Lower lobe of right lung (tissue), 2 donors: Measurements from ENCODE around the gene NACA2. TPM values are rescaled to one million over a fixed set of nuclear protein-coding genes. Genes with fewer than 3 reads are reported as not detected.

Experiments used
- ATAC-seq, 2 donors: fragments of 200-7000 bp; cut with Tn5 transposase; one replicate each; pipeline ENCODE4 v1.9.1; 2020 to 2022; ENCODE audit warnings: mild to moderate bottlenecking in 2 of 2, moderate library complexity in 2 of 2
- DNase-seq: peaks from one replicate; pipeline ENCODE4 v3.0.0-alpha.2; 2020
- H3K27ac ChIP-seq: fragments of 200-600 bp; one replicate; pipeline ENCODE4 v1.8.0; 2022
- H3K27me3 ChIP-seq: fragments of 200-600 bp; one replicate; pipeline ENCODE4 v1.8.0; 2022; ENCODE audit warnings: low read depth
- H3K36me3 ChIP-seq: fragments of 200-600 bp; one replicate; pipeline ENCODE4 v1.8.0; 2022; ENCODE audit warnings: mild to moderate bottlenecking
- H3K4me1 ChIP-seq: fragments of 200-600 bp; one replicate; pipeline ENCODE4 v1.8.0; 2022
- H3K4me3 ChIP-seq: fragments of 200-600 bp; one replicate; pipeline ENCODE4 v1.8.0; 2022; ENCODE audit warnings: mild to moderate bottlenecking
- H3K9me3 ChIP-seq: fragments of 200-600 bp; one replicate; pipeline ENCODE4 v1.8.0; 2022
- CTCF ChIP-seq: fragments of 200-600 bp; IDR thresholded peaks from one replicate; pipeline ENCODE4 v1.8.0; 2022; ENCODE audit warnings: antibody characterized with exemption, mild to moderate bottlenecking
- intact Hi-C: fragments of 100-400 bp; cut with DNase I; formaldehyde crosslinking; loops from one replicate; pipeline ENCODE4 v1.11.0; 2022
- total RNA-seq: library from RNA; stranded (reverse); fragmentation: NEBNext Ultra II Directional; extraction: Animal tissue kit (Norgen Biotek cat#: 25700); gene quantifications from one replicate; pipeline ENCODE4 v1.2.1, GENCODE V29; 2021
- donor health status: DM: no; HTN: yes; CAD: no; lungs with severe emphysema.

The NACA2 gene
- total RNA-seq, 1 donor from 2014 or later, result not detected

GRCh38 chr17:61543786-61544415, 47.1 kb downstream of the NACA2 start:
- intact Hi-C loops, result no loop called here
- ATAC-seq (no peak), DNase-seq (no peak)
- Histone ChIP-seq H3K9me3 (peaks cover 5% of the 10 kb centered on the region), H3K4me1 (no peaks in the 10 kb centered on the region), H3K27me3 (no peaks in the 10 kb centered on the region), H3K36me3 (no peaks in the 10 kb centered on the region), H3K4me3 (no peak overlapping the region), H3K27ac (no peak overlapping the region)
- TF ChIP-seq CTCF, result no peak

- no peak for TF ChIP-seq CTCF
- intact Hi-C loops, result no loop called here
- H3K36me3 ChIP-seq, result no peaks in the 10 kb centered on the region
- DNase-seq, result no peak
- no peaks in the 10 kb centered on the region for H3K27me3 ChIP-seq
- no peak for ATAC-seq
- H3K9me3 ChIP-seq, result peaks cover 5% of the 10 kb centered on the region
- no peaks in the 10 kb centered on the region for H3K4me1 ChIP-seq
- no peak overlapping the region for H3K27ac ChIP-seq
- no peak overlapping the region for H3K4me3 ChIP-seq
These were observed 49.0 kb downstream of the NACA2 start for GRCh38 chr17:61542027-61542426.

- peaks cover 5% of the 10 kb centered on the region for H3K9me3 ChIP-seq
- H3K36me3 ChIP-seq, result no peaks in the 10 kb centered on the region
- no peak for TF ChIP-seq CTCF
- no peaks in the 10 kb centered on the region for H3K4me1 ChIP-seq
- no peaks in the 10 kb centered on the region for H3K27me3 ChIP-seq
- no peak for DNase-seq
- ATAC-seq, result no peak
- H3K27ac ChIP-seq, result no peak overlapping the region
- H3K4me3 ChIP-seq, result no peak overlapping the region
- intact Hi-C loops, result no loop called here
These were observed 50.1 kb downstream of the NACA2 start for GRCh38 chr17:61540874-61541273.

Other genes with a start within 250 kb of the NACA2 start
- gene TBX2, start 191.4 kb downstream of the NACA2 start, total RNA-seq, result 83.3 TPM
- gene TBX4, start 138.8 kb downstream of the NACA2 start, total RNA-seq, result 22.3 TPM